ENCODE results near the gene U2AF2.

The U2AF2 gene

DNA sequence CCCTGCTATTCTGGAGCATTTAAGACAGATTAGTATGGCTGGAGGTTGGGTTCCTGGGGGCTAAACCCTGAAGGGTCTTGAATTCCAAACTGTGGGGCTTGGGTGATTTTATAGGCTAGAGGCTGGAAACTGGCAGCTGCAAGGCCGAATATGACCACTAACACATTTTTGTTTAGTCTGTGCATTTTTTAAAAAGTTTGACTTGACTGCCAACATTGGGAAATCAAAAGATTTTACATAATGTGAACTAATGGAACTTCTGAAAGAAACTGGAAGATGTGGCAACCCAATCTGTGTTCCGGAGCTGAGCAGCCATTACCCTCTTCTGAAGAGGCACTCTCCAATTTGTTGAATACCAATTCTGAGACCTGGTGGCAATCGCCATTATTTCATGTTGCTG is 35.5 kb upstream of the U2AF2 start:
- intact Hi-C loops (cut with DNase I; ENCODE audit: low total_unique reads): no loop called here
- Histone ChIP-seq H3K36me3 (peaks cover 32 to 61% (median 43%) of the 10 kb centered on the region in 3 donors), H3K4me1 (peaks cover 0 to 7% (median 3%) of the 10 kb centered on the region in 4 donors), H3K4me3 (no peak overlapping the region), H3K27ac (no peak overlapping the region), H3K27me3 (no peaks in the 10 kb centered on the region), H3K9me3 (no peaks in the 10 kb centered on the region)
- no peak for DNase-seq
- TF ChIP-seq, protein P1, sequence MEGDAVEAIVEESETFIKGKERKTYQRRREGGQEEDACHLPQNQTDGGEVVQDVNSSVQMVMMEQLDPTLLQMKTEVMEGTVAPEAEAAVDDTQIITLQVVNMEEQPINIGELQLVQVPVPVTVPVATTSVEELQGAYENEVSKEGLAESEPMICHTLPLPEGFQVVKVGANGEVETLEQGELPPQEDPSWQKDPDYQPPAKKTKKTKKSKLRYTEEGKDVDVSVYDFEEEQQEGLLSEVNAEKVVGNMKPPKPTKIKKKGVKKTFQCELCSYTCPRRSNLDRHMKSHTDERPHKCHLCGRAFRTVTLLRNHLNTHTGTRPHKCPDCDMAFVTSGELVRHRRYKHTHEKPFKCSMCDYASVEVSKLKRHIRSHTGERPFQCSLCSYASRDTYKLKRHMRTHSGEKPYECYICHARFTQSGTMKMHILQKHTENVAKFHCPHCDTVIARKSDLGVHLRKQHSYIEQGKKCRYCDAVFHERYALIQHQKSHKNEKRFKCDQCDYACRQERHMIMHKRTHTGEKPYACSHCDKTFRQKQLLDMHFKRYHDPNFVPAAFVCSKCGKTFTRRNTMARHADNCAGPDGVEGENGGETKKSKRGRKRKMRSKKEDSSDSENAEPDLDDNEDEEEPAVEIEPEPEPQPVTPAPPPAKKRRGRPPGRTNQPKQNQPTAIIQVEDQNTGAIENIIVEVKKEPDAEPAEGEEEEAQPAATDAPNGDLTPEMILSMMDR (IDR thresholded peaks at IDR 0.05): no peak

DNA sequence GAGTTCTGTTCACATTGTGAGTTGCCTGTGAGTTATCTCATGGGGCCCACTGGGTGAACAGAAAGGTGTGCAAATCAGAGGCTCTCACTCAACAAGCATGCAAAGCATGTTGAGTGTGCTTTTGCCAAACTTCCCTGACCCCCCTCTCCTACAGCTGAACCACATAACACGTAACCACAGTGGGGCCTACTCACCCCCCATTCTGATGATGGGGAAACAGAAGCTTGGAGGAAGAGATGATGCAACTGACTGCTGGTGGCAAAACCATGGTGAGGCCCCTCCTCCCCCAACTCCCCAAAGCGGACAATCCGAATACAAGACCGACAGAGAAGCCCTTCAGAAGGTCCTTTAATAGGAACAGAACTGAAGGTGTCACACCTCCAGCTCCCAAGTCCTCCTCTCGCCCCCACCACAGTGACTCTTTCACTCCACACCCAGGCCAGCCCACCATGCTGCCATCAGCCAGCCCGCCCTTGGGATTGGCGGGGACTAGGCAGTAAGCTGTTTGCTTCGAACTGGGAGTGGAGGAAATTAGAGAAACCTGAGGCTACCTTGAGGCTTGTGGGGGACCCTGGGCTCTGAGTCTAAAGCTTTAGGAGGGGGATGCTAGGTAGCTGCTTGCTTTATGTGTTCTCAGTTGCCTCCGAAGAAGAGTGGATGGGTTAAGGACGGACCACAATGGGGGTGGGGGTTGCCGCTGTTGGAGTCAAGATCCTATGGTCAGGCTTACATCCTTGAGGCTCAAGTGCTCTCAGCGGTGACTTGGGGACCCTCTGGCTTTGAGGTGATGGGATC is 34.2 kb upstream of the U2AF2 start:
- no peaks in the 10 kb centered on the region for H3K27me3 ChIP-seq
- no peak overlapping the region for H3K4me3 ChIP-seq
- no peaks in the 10 kb centered on the region for H3K9me3 ChIP-seq
- peaks cover 0 to 14% (median 6%) of the 10 kb centered on the region in 4 donors for H3K4me1 ChIP-seq
- intact Hi-C loops (cut with DNase I; ENCODE audit: low total_unique reads): loop anchor here (5.0 kb wide), 1 partner anchor 103 kb away; no protein-coding TSS in a partner anchor
- TF ChIP-seq, protein P1 (IDR thresholded peaks at IDR 0.05): no peak
- peaks cover 27 to 48% (median 33%) of the 10 kb centered on the region in 3 donors for H3K36me3 ChIP-seq
- no peak for DNase-seq
- no peak overlapping the region for H3K27ac ChIP-seq

DNA sequence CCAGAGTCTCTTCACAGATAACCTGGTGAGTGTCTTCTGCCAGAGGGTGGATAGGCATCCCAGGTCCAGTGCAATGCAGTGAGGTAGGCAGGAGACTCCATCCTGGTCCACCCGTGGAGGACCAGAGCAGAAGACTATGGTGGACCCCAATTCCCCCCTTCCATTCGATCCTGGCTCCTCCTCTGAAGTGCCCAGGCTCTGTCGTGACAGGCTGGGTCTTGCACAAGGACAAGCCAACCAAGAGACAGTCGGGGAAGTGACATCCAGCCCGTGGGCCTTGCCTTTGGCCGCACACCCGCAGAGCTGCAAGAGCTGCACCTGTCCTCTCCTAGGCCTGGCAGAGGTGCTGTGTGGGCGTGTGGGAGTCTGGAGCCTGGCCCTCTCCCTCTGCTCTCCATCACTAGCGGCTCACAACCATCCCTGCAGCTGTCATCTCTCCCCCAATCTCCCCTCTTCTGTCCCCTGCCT is 33.6 kb upstream of the U2AF2 start:
- intact Hi-C loops (cut with DNase I; ENCODE audit: low total_unique reads): loop anchor here (5.0 kb wide), 1 partner anchor 104 kb away; no protein-coding TSS in a partner anchor
- peaks cover 23 to 41% (median 27%) of the 10 kb centered on the region in 3 donors for H3K36me3 ChIP-seq
- no peaks in the 10 kb centered on the region for H3K27me3 ChIP-seq
- H3K9me3 ChIP-seq: no peaks in the 10 kb centered on the region
- TF ChIP-seq, protein P1 (IDR thresholded peaks at IDR 0.05): no peak
- H3K4me1 ChIP-seq: peaks cover 0 to 14% (median 6%) of the 10 kb centered on the region in 4 donors
- H3K4me3 ChIP-seq: no peak overlapping the region
- no peak overlapping the region for H3K27ac ChIP-seq
- no peak for DNase-seq

DNA sequence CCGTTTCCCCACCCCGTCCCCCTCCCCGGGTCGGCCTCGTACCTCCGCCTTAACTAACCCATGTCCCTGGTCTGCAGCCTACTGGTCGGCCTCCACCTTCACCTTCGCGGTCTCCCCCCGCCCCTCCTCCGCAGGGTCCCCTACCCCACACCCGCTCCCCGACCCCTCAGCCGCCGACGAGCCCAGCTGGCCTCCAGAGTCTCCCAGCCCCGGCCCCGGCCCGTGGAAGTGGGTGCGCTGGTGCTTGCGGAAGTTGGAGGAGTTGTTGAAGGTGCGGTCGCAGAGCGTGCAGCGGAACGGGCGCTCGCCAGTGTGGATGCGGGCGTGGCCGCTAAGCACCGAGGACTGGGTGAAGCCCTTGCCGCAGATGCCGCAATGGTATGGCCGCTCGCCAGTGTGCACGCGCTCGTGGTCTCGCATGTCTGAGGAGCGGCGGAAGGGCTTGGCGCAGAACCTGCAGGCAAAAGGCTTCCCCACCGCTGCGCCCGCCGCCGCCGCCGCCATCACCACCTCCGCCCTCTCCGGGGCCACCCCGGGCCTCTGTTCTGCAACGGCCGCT is 33.1 kb upstream of the U2AF2 start:
- Histone ChIP-seq H3K4me1 (peaks cover 0 to 14% (median 6%) of the 10 kb centered on the region in 4 donors), H3K27me3 (no peaks in the 10 kb centered on the region), H3K9me3 (no peaks in the 10 kb centered on the region), H3K27ac (no peak overlapping the region), H3K36me3 (peaks cover 17 to 36% (median 22%) of the 10 kb centered on the region in 3 donors), H3K4me3 (no peak overlapping the region)
- intact Hi-C loops (cut with DNase I; ENCODE audit: low total_unique reads): loop anchor here (5.0 kb wide), 1 partner anchor 104 kb away; no protein-coding TSS in a partner anchor
- TF ChIP-seq, protein P1 (IDR thresholded peaks at IDR 0.05): no peak
- no peak for DNase-seq

DNA sequence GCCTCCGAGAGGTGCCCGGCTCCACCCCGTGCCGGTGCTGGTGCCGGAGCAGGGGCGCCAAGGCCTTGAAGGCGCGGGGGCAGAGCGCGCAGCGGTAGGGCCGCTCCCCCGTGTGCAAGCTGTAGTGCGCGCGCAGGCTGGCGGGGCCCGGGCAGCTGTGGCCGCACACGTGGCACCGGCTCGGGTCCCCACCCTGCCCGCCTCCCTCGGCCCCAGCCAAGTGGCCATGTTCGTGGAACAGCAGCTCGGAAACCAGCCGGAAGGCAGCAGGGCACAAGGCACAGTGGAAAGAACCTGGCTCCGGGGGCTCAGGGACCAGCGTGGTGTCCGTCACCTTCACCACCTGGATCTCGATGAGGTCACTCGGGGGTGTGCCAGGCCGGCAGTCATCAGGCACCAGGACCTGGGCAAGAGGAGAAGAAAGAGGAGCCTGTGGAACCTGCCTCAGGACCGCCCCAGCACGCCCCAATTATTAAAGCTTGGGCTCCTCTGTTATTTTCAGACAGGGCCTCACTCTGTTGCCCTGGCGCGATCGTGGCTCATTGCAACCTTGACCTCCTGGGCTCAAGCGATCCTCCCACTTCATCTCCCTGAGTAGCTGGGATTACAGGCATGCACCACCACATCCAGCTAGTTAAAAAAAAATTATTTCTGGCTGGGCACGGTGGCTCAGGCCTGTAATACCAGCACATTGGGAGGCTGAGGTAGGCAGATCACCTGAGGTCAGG is 32.4 kb upstream of the U2AF2 start:
- intact Hi-C loops (cut with DNase I; ENCODE audit: low total_unique reads): loop anchor here (5.0 kb wide), 1 partner anchor 105 kb away; no protein-coding TSS in a partner anchor
- TF ChIP-seq, protein P1 (IDR thresholded peaks at IDR 0.05): no peak
- Histone ChIP-seq H3K9me3 (no peaks in the 10 kb centered on the region), H3K27ac (no peak overlapping the region), H3K4me3 (no peak overlapping the region), H3K27me3 (no peaks in the 10 kb centered on the region), H3K4me1 (peaks cover 0 to 14% (median 6%) of the 10 kb centered on the region in 4 donors), H3K36me3 (peaks cover 11 to 30% (median 15%) of the 10 kb centered on the region in 3 donors)
- DNase-seq: no peak
